Mesendoderm (in vitro differentiated cells): ENCODE results near the gene RND2.

Experiments used
- DNase-seq: peaks from one replicate; pipeline ENCODE4 v3.0.0; 2013
- H2AK5ac ChIP-seq: 2 replicates; pipeline ENCODE4 v1.6.1; 2013; ENCODE audit warnings: low read length, inconsistent platforms
- H2BK120ac ChIP-seq: 2 replicates; pipeline ENCODE4 v1.6.1; 2013; ENCODE audit warnings: low read depth, mild to moderate bottlenecking, low read length, moderate library complexity, mixed read lengths
- H2BK15ac ChIP-seq: replicated peaks from 2 replicates; pipeline ENCODE4 v1.6.1; 2013; ENCODE audit warnings: low read depth, mild to moderate bottlenecking, moderate library complexity
- H2BK5ac ChIP-seq: 2 replicates; pipeline ENCODE4 v1.6.1; 2013; ENCODE audit warnings: low read length, inconsistent platforms
- H3K18ac ChIP-seq: 2 replicates; pipeline ENCODE4 v1.6.1; 2013; ENCODE audit warnings: mild to moderate bottlenecking, low read length, mixed read lengths
- H3K23ac ChIP-seq: one replicate; pipeline ENCODE4 v1.6.1; 2013; ENCODE audit warnings: low read length
- H3K27ac ChIP-seq: 2 replicates; pipeline ENCODE4 v1.5.1; 2013; ENCODE audit warnings: low read depth, mild to moderate bottlenecking, inconsistent platforms, low read length, moderate library complexity
- H3K27me3 ChIP-seq: 2 replicates; pipeline ENCODE4 v1.6.1; 2013; ENCODE audit warnings: low read length, control low read depth, mild to moderate bottlenecking, inconsistent platforms; ENCODE audit not compliant: insufficient read depth, poor library complexity
- H3K36me3 ChIP-seq: 2 replicates; pipeline ENCODE4 v1.6.1; 2013; ENCODE audit warnings: low read length, inconsistent platforms; ENCODE audit not compliant: control insufficient read depth, insufficient read depth
- H3K4ac ChIP-seq: one replicate; pipeline ENCODE4 v1.6.1; 2013; ENCODE audit warnings: low read depth, mild to moderate bottlenecking, low read length, moderate library complexity
- H3K4me1 ChIP-seq: 2 replicates; pipeline ENCODE4 v1.6.1; 2013; ENCODE audit warnings: low read depth, low read length, inconsistent platforms; ENCODE audit not compliant: control insufficient read depth
- H3K4me2 ChIP-seq: 2 replicates; pipeline ENCODE4 v1.6.1; 2013; ENCODE audit warnings: low read length
- H3K4me3 ChIP-seq: 2 replicates; pipeline ENCODE4 v1.5.1; 2013; ENCODE audit warnings: mild to moderate bottlenecking, low read length
- H3K56ac ChIP-seq: one replicate; pipeline ENCODE4 v1.6.1; 2013; ENCODE audit warnings: low read length
- H3K79me1 ChIP-seq: 2 replicates; pipeline ENCODE4 v1.6.1; 2013; ENCODE audit warnings: low read length, inconsistent platforms
- H3K79me2 ChIP-seq: 2 replicates; pipeline ENCODE4 v1.6.1; 2013; ENCODE audit warnings: mild to moderate bottlenecking, low read length; ENCODE audit not compliant: control insufficient read depth, insufficient read depth
- H3K9ac ChIP-seq: 2 replicates; pipeline ENCODE4 v1.6.1; 2013; ENCODE audit warnings: low read length, inconsistent platforms
- H4K5ac ChIP-seq: one replicate; pipeline ENCODE4 v1.6.1; 2013; ENCODE audit warnings: low read length
- H4K8ac ChIP-seq: one replicate; pipeline ENCODE4 v1.6.1; 2013; ENCODE audit warnings: low read depth, mild to moderate bottlenecking, control low read depth, low read length, moderate library complexity
- WGBS: extraction: QIAGEN DNeasy Blood & Tissue Kit; methylation state at CpG from one replicate; pipeline ENCODE4 v1.1.7; 2013; ENCODE audit warnings: low lambda C conversion rate, missing lambda C conversion rate; ENCODE audit not compliant: insufficient coverage; ENCODE audit errors: extremely low coverage; 5-methylcytosine and 5-hydroxymethylcytosine counted together

Gene RND2

DNA sequence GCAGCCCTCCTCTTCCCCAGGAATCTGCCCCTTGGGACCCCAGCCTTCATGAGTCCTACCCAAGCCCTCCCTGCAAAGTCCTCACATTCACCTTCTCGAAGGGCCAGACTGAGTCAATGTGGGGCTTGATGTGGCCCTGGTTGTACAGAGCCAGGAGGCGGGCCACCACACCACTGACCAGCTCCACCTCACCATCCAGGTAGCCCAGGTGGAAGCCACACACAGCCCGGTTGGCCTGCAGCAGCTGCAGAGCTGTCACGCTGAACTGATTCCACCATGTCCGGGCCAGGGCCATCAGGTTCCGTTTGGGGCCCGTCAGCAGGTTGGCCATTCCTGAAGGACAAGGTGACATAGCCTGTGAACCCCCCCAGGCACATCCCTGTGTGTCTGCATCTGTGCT, 8.8 kb upstream of the RND2 start:
- H3K79me2 ChIP-seq: peaks cover 21% of the 10 kb centered on the region

DNA sequence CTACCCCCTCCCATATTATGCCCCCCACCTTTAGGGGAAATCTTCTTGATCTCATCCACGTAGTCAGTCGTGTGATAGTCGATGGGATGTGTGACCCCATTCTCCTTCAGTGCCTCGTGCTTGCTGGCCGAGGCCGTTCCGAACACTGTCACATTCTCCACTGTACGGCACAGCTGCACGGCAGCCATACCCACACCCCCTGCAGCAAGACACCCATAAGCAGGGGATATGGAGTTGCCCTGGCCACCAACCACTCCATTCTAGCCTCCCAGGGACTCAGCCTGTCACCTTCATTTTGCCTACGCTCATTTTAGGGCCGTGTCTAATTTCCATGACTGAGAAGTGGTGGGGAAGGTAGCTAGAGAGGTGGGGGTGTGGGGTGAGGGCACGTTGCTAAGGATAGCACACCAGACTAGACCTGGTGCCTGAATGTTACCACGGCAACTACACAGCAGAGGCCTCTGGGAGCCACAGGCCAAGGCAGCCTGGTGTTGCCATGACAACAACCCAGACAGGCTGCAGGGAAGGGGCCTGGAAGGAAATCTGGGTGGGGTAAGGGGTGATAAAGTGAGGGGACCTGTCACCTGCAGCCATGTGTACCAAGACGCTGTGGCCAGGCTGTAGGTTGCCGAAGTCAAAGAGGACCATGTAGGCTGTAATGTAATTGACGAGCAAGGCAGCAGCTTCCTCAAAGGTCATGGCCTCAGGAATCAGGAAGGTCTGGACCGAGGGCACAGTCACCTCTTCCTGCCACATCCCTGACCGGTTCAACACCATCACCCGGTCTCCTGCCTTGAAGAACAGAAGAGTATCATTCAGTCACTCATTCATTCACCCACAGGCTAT, 6.8 kb upstream of the RND2 start:
- Histone ChIP-seq H2BK5ac (no peak overlapping the region), H3K4me2 (no peak overlapping the region), H3K36me3 (peaks cover 5% of the 10 kb centered on the region), H2AK5ac (no peak overlapping the region), H3K4me1 (peaks cover 9% of the 10 kb centered on the region), H3K4ac (no peak overlapping the region), H3K79me1 (peaks cover 15% of the 10 kb centered on the region), H4K8ac (no peak overlapping the region), H3K18ac (no peak overlapping the region), H3K27me3 (no peaks in the 10 kb centered on the region), H3K79me2 (peaks cover 24% of the 10 kb centered on the region), H3K27ac (no peak overlapping the region), H2BK120ac (no peak overlapping the region), H2BK15ac (no peak overlapping the region), H3K56ac (no peak overlapping the region), H3K4me3 (no peak overlapping the region), H3K23ac (no peak overlapping the region), H4K5ac (no peak overlapping the region), H3K9ac (no peak overlapping the region)
- no CpG with 5 or more reads among the region's 19 CpGs for WGBS
- peak; percentile 93 for DNase-seq

More for the DNA sequence above, 8.8 kb upstream of the RND2 start:
- Histone ChIP-seq H2BK15ac (no peak overlapping the region), H3K4me2 (no peak overlapping the region), H3K56ac (no peak overlapping the region), H3K4me1 (peaks cover 9% of the 10 kb centered on the region), H3K27ac (no peak overlapping the region), H3K79me1 (peaks cover 15% of the 10 kb centered on the region), H3K9ac (no peak overlapping the region), H3K4me3 (no peak overlapping the region), H2BK120ac (no peak overlapping the region), H3K4ac (no peak overlapping the region), H2AK5ac (no peak overlapping the region), H3K27me3 (no peaks in the 10 kb centered on the region), H3K36me3 (peaks cover 5% of the 10 kb centered on the region), H4K5ac (no peak overlapping the region), H4K8ac (no peak overlapping the region), H3K23ac (no peak overlapping the region), H3K18ac (no peak overlapping the region), H2BK5ac (no peak overlapping the region)
- DNase-seq: no peak
- no CpG with 5 or more reads among the region's 7 CpGs for WGBS

DNA sequence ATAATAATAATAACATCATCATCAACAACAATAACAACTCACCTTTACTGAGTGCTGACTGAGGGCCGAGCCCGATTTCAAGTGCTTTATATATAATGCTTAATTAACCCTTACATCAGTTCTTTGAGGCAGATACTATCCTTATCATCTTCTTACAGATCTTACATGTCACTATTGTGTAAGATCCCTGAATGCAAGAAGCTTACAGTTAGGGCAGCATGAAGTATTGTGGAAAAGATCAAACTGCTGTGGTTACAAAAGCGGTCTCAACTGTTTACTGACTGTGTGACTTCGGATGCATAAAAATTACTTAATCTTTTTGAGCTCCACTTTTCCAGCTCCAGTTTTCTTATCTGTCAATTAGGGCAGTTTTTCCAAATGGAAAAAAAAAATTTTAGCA, 6.1 kb upstream of the RND2 start:
- H3K18ac ChIP-seq: no peak overlapping the region
- H3K4me3 ChIP-seq: no peak overlapping the region
- H3K4ac ChIP-seq: no peak overlapping the region
- no peak overlapping the region for H2BK15ac ChIP-seq
- no CpG with 5 or more reads among the region's 4 CpGs for WGBS
- no peak overlapping the region for H3K23ac ChIP-seq
- no peak overlapping the region for H3K27ac ChIP-seq
- no peak overlapping the region for H4K8ac ChIP-seq
- H3K9ac ChIP-seq: no peak overlapping the region
- no peak overlapping the region for H4K5ac ChIP-seq
- no peaks in the 10 kb centered on the region for H3K27me3 ChIP-seq
- peaks cover 9% of the 10 kb centered on the region for H3K4me1 ChIP-seq
- H2BK5ac ChIP-seq: no peak overlapping the region
- H2BK120ac ChIP-seq: no peak overlapping the region
- no peak overlapping the region for H2AK5ac ChIP-seq
- H3K4me2 ChIP-seq: no peak overlapping the region
- H3K79me2 ChIP-seq: peaks cover 24% of the 10 kb centered on the region
- no peak for DNase-seq
- H3K79me1 ChIP-seq: peaks cover 15% of the 10 kb centered on the region
- H3K36me3 ChIP-seq: peaks cover 5% of the 10 kb centered on the region
- no peak overlapping the region for H3K56ac ChIP-seq

DNA sequence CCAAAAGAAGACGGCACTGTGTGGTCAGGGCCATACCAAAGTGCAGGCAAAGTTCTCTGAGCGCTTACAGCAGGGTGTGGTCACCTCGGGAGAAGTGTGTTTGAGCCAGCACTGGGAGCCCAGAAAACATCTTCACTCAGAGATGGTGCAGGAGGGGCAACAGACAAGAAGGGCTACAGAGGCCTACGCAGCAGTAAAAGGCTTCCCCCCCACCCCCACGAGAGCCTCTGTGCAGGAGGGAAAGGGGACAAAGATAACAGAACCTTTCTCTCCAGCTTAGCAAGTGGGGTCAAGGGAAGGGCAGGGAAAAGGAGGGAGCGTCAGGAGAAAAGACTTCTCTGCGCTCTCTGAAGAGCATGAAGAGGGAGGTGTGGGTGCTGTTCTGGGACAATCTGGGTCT, 5.6 kb upstream of the RND2 start:
- no peak overlapping the region for H3K18ac ChIP-seq
- no peak overlapping the region for H2AK5ac ChIP-seq
- no peak overlapping the region for H2BK5ac ChIP-seq
- no peak overlapping the region for H4K8ac ChIP-seq
- H2BK15ac ChIP-seq: no peak overlapping the region
- peak overlapping the region; percentile 72 for H3K9ac ChIP-seq
- H3K4me2 ChIP-seq: no peak overlapping the region
- H3K27ac ChIP-seq: no peak overlapping the region
- no peak for DNase-seq
- no peak overlapping the region for H3K4me3 ChIP-seq
- H3K27me3 ChIP-seq: no peaks in the 10 kb centered on the region
- no CpG with 5 or more reads among the region's 7 CpGs for WGBS
- H4K5ac ChIP-seq: no peak overlapping the region
- H3K4ac ChIP-seq: no peak overlapping the region
- H3K36me3 ChIP-seq: peaks cover 5% of the 10 kb centered on the region
- H3K56ac ChIP-seq: peak overlapping the region; percentile 85
- no peak overlapping the region for H3K23ac ChIP-seq
- H3K79me2 ChIP-seq: peaks cover 24% of the 10 kb centered on the region
- no peak overlapping the region for H2BK120ac ChIP-seq
- peaks cover 9% of the 10 kb centered on the region for H3K4me1 ChIP-seq
- H3K79me1 ChIP-seq: peaks cover 15% of the 10 kb centered on the region

DNA sequence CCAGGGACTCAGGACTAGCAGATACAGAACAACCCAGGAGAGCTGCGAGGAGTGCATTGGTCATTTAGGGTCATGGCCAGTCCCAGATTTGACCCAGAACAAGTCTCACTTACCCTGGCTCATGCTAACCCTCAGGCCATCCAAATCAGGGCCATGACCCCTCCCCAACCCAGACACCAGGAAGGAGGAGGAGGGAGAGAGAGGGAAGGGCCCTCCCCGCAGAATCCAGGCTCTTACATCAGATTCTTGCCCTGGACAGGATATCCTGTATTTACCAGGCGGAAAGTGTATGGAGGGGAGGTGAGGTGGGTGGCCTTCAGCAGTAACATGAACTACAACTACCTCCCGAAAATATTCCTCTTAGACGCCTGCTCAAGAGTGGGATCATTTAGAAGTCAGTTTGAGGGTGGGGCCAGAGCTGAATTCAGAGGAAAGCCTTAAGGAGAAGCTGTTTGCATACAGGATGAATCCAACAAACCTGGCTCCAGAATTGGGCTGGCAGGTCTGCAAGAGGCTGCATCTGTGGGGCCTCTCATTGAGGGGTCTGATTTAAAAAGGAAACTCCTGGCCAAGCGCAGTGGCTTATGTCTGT, 4.9 kb upstream of the RND2 start:
- peak overlapping the region; percentile 74 for H2AK5ac ChIP-seq
- H3K79me1 ChIP-seq: peaks cover 15% of the 10 kb centered on the region
- peak overlapping the region; percentile 72 for H3K9ac ChIP-seq
- H3K4me2 ChIP-seq: peak overlapping the region; percentile 29
- no peak overlapping the region for H3K27ac ChIP-seq
- H3K4me1 ChIP-seq: peaks cover 9% of the 10 kb centered on the region
- H4K5ac ChIP-seq: no peak overlapping the region
- H3K79me2 ChIP-seq: peaks cover 24% of the 10 kb centered on the region
- no peak overlapping the region for H2BK120ac ChIP-seq
- no peak overlapping the region for H3K4me3 ChIP-seq
- no peak overlapping the region for H4K8ac ChIP-seq
- no peak overlapping the region for H2BK15ac ChIP-seq
- H3K18ac ChIP-seq: no peak overlapping the region
- H2BK5ac ChIP-seq: peak overlapping the region; percentile 32
- peak overlapping the region; percentile 85 for H3K56ac ChIP-seq
- DNase-seq: peak; percentile 81
- H3K36me3 ChIP-seq: peaks cover 4% of the 10 kb centered on the region
- WGBS: no CpG with 5 or more reads among the region's 6 CpGs
- H3K23ac ChIP-seq: peak overlapping the region; percentile 89
- H3K27me3 ChIP-seq: no peaks in the 10 kb centered on the region
- peak overlapping the region; percentile 5 for H3K4ac ChIP-seq
